SIG-M5 (cell line): ENCODE measurements around the gene PPM1D.
"Not testable (repeated sequence)": the region's sequence is repeated elsewhere in the genome, so short reads cannot be mapped to it uniquely, and the experiment has no call there.

ENCODE experiments used
- DNase-seq: peaks from one replicate; lab custom pipeline; 2025; lab: John Stamatoyannopoulos, UW

PPM1D gene

GRCh38 chr17:60594170-60594569, 5.8 kb upstream of the PPM1D start:
- not testable (repeated sequence) for DNase-seq

GRCh38 chr17:60594734-60595133, 5.3 kb upstream of the PPM1D start:
- no peak for DNase-seq

- no peak for DNase-seq
Observed at GRCh38 chr17:60597297-60597696, 2.7 kb upstream of the PPM1D start.

GRCh38 chr17:60598001-60598736, 1.8 kb upstream of the PPM1D start:
- DNase-seq, result no peak

- DNase-seq, result no peak
Observed at GRCh38 chr17:60599220-60599619, 773 bp upstream of the PPM1D start.

GRCh38 chr17:60600490-60601446, 775 bp downstream of the PPM1D start:
- DNase-seq, result no peak

GRCh38 chr17:60601447-60602384, 1.7 kb downstream of the PPM1D start:
- DNase-seq, result no peak

- no peak for DNase-seq
Observed at GRCh38 chr17:60602385-60602742, 2.4 kb downstream of the PPM1D start.

GRCh38 chr17:60602871-60603270, 2.9 kb downstream of the PPM1D start:
- DNase-seq, result no peak

- DNase-seq, result not testable (repeated sequence)
Observed at GRCh38 chr17:60603477-60603876, 3.5 kb downstream of the PPM1D start.

GRCh38 chr17:60604686-60605334, 4.8 kb downstream of the PPM1D start:
- no peak for DNase-seq

GRCh38 chr17:60606036-60606435, 6.0 kb downstream of the PPM1D start:
- DNase-seq, result no peak

- DNase-seq, result no peak
Observed at GRCh38 chr17:60610473-60610872, 10.5 kb downstream of the PPM1D start.

GRCh38 chr17:60611321-60611720, 11.3 kb downstream of the PPM1D start:
- DNase-seq, result not testable (repeated sequence)

GRCh38 chr17:60613325-60613724, 13.3 kb downstream of the PPM1D start:
- no peak for DNase-seq

GRCh38 chr17:60613796-60614195, 13.8 kb downstream of the PPM1D start:
- not testable (repeated sequence) for DNase-seq

- not testable (repeated sequence) for DNase-seq
Observed at GRCh38 chr17:60614247-60614646, 14.3 kb downstream of the PPM1D start.

- DNase-seq, result no peak
Observed at GRCh38 chr17:60615108-60615507, 15.1 kb downstream of the PPM1D start.

- DNase-seq, result no peak
Observed at GRCh38 chr17:60615840-60616239, 15.8 kb downstream of the PPM1D start.

GRCh38 chr17:60618080-60618479, 18.1 kb downstream of the PPM1D start:
- no peak for DNase-seq

- DNase-seq, result no peak
Observed at GRCh38 chr17:60618854-60619526, 19.0 kb downstream of the PPM1D start.
